ENCODE results near the gene RPS6KA2.

DNA sequence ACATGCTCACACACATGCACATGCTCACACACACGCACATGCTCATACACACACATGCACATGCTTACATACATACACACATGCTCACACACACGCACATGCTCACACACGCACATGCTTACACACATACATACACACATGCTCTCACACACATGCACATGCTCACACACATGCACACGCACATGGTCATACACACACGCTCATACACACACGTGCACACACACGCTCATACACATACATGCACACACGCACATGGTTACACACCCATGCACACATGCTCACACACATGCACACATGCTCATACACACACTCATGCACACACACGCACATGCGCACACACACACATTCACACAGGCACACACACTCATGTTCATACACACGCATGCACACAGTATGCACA is 20.8 kb upstream of the RPS6KA2 start:
- TF ChIP-seq L3MBTL2 (conservative IDR thresholded peaks at IDR 0.05) (no peak), SUZ12 (IDR thresholded peaks at IDR 0.05) (no peak), TARDBP (IDR thresholded peaks at IDR 0.05) (no peak), ELF4 (IDR thresholded peaks at IDR 0.05) (no peak), ZNF384 (IDR thresholded peaks at IDR 0.05) (no peak), BHLHE40 (IDR thresholded peaks at IDR 0.05; ENCODE audit: borderline replicate concordance) (no peak), FOXK2 (IDR thresholded peaks at IDR 0.05) (no peak), FOXM1 (IDR thresholded peaks at IDR 0.05; ENCODE audit: borderline replicate concordance) (no peak), SP1 (IDR thresholded peaks at IDR 0.05) (no peak), NFRKB (IDR thresholded peaks at IDR 0.05) (no peak), LEF1 (IDR thresholded peaks at IDR 0.05; ENCODE audit: borderline replicate concordance) (no peak)
- TF ChIP-seq, protein P1, sequence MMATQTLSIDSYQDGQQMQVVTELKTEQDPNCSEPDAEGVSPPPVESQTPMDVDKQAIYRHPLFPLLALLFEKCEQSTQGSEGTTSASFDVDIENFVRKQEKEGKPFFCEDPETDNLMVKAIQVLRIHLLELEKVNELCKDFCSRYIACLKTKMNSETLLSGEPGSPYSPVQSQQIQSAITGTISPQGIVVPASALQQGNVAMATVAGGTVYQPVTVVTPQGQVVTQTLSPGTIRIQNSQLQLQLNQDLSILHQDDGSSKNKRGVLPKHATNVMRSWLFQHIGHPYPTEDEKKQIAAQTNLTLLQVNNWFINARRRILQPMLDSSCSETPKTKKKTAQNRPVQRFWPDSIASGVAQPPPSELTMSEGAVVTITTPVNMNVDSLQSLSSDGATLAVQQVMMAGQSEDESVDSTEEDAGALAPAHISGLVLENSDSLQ (IDR thresholded peaks at IDR 0.05) = no peak
